ENCODE data around the gene NNMT. TPM values are rescaled to one million over a fixed set of nuclear protein-coding genes. Genes with fewer than 3 reads are reported as not detected.
A peak's percentile ranks its signal among the peaks of the same experiment; 100 is the strongest.

The NNMT gene
- total and polyA plus RNA-seq, 2 donors (not counting 3 experiments of a cell fraction or from before 2014, with no cell fraction given), result 330 to 454 TPM

DNA sequence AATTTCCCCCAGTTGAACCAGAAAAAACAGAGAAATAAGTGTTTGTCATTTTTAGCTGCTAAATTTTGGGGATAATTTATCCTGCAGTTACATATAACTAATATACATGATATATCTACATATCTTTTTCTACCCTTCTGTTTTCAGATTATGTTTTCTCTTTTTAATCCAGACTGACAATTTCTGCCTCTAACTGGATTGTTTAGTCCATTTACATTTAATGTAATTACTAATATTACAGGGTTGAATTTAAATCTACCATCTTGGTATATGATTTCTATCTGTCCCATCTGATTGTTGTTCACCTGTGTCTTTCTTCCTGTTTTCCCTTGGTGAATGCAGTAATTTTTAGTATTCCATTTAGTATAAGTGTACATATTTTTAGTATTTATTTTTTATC, 5.7 kb downstream of the NNMT start:
- H3K36me3 ChIP-seq (ENCODE audit: control insufficient read depth in 2 of 2, extremely low read depth in 1 of 2, insufficient read depth in 2 of 2, low read length in 2 of 2), result peaks cover 4% of the 10 kb centered on the region in 2 experiments
- BruUV-seq (replicated peaks), result no TSS peak

DNA sequence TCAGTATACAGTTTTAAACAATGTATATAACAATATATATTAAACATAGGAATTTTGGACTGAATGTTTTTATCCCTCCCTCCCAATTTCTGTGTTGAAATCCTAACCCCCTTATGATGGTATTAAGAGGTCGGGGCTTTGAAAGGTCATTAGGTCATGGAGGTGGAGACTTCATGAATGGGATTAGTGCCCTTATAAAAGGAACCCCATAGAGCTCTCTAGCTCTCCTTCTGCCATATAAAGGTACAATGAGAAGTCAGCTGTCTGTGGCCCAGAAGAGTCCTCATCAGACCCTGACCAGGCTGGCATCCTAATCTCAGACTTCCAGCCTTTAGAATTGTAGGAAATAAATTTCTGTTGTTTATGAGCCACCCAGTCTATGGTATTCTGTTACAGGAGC, 6.5 kb downstream of the NNMT start:
- H3K4me3 ChIP-seq (replicated peaks in 1 of 3; ENCODE audit: insufficient read depth in 1 of 3, low read depth in 1 of 3, low read length in 3 of 3), result no peak overlapping the region

More for the DNA sequence above, 5.7 kb downstream of the NNMT start:
- ChIA-PET CTCF (no interaction called here), POLR2A (no interaction called here)
- no peaks in the 10 kb centered on the region for H3K9me1 ChIP-seq (replicated peaks; ENCODE audit: control insufficient read depth, extremely low read depth, insufficient read depth, low read length)
- H2AFZ ChIP-seq (ENCODE audit: low read depth, low read length), result no peak overlapping the region
- peak overlapping the region; percentile 93 for H3K4me2 ChIP-seq (ENCODE audit: insufficient read depth, low read length)
- TF ChIP-seq MYC (IDR thresholded peaks at IDR 0.05; ENCODE audit: low read depth, low read length) (no peak), POLR2AphosphoS5 (IDR thresholded peaks at IDR 0.05; ENCODE audit: insufficient read depth, low read depth, low read length) (no peak), EZH2 (IDR thresholded peaks at IDR 0.05; ENCODE audit: borderline replicate concordance, low read depth, low read length, severe bottlenecking) (no peak), POLR2A (IDR thresholded peaks at IDR 0.05; ENCODE audit: low read depth, low read length) (no peak), GATA2 (IDR thresholded peaks at IDR 0.05; ENCODE audit: insufficient read depth, insufficient read length, low read depth, low read length) (no peak)
- TF ChIP-seq, protein P1, sequence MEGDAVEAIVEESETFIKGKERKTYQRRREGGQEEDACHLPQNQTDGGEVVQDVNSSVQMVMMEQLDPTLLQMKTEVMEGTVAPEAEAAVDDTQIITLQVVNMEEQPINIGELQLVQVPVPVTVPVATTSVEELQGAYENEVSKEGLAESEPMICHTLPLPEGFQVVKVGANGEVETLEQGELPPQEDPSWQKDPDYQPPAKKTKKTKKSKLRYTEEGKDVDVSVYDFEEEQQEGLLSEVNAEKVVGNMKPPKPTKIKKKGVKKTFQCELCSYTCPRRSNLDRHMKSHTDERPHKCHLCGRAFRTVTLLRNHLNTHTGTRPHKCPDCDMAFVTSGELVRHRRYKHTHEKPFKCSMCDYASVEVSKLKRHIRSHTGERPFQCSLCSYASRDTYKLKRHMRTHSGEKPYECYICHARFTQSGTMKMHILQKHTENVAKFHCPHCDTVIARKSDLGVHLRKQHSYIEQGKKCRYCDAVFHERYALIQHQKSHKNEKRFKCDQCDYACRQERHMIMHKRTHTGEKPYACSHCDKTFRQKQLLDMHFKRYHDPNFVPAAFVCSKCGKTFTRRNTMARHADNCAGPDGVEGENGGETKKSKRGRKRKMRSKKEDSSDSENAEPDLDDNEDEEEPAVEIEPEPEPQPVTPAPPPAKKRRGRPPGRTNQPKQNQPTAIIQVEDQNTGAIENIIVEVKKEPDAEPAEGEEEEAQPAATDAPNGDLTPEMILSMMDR (IDR thresholded peaks at IDR 0.05; ENCODE audit: extremely low read depth in 1 of 2, insufficient read depth in 1 of 2, low read depth in 1 of 2, low read length in 2 of 2), result no peak
- TF ChIP-seq, protein P2, sequence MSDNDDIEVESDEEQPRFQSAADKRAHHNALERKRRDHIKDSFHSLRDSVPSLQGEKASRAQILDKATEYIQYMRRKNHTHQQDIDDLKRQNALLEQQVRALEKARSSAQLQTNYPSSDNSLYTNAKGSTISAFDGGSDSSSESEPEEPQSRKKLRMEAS (IDR thresholded peaks at IDR 0.05; ENCODE audit: insufficient read depth, insufficient read length), result no peak
- no peak overlapping the region for H3K27ac ChIP-seq (ENCODE audit: insufficient read depth, low read depth, low read length)
- no peaks in the 10 kb centered on the region for H4K20me1 ChIP-seq (replicated peaks; ENCODE audit: control insufficient read depth, extremely low read depth, insufficient read depth, low read length)
- H3K4me3 ChIP-seq (replicated peaks in 1 of 3; ENCODE audit: insufficient read depth in 1 of 3, low read depth in 1 of 3, low read length in 3 of 3), result no peak overlapping the region
- intact Hi-C loops (cut with micrococcal nuclease), result no loop called here
- dilution Hi-C loops (cut with MboI; ENCODE audit: extremely low pct_ligation_motif_present, low sequenced_read_pairs), result no loop called here
- no peak for FAIRE-seq
- H3K9ac ChIP-seq (replicated peaks; ENCODE audit: extremely low read depth, insufficient read depth, low read length), result no peak overlapping the region
- no peaks in the 10 kb centered on the region for H3K27me3 ChIP-seq (ENCODE audit: control insufficient read depth in 2 of 2, insufficient read depth in 2 of 2, low read length in 2 of 2)
- H3K4me1 ChIP-seq (ENCODE audit: control insufficient read depth, extremely low read depth, insufficient read depth, low read length), result peaks cover 37% of the 10 kb centered on the region
- H3K79me2 ChIP-seq (ENCODE audit: control insufficient read depth, insufficient read depth, low read length), result peaks cover 84% of the 10 kb centered on the region
- no peaks in the 10 kb centered on the region for H3K9me3 ChIP-seq (replicated peaks; ENCODE audit: control insufficient read depth, insufficient read depth, low read length)
- no peak for DNase-seq (ENCODE audit: low read depth, low spot score)

More for the DNA sequence above, 6.5 kb downstream of the NNMT start:
- Histone ChIP-seq H3K27me3 (ENCODE audit: control insufficient read depth in 2 of 2, insufficient read depth in 2 of 2, low read length in 2 of 2) (no peaks in the 10 kb centered on the region), H3K9me3 (replicated peaks; ENCODE audit: control insufficient read depth, insufficient read depth, low read length) (no peaks in the 10 kb centered on the region), H3K79me2 (ENCODE audit: control insufficient read depth, insufficient read depth, low read length) (peaks cover 83% of the 10 kb centered on the region), H4K20me1 (replicated peaks; ENCODE audit: control insufficient read depth, extremely low read depth, insufficient read depth, low read length) (no peaks in the 10 kb centered on the region), H2AFZ (ENCODE audit: low read depth, low read length) (no peak overlapping the region), H3K9ac (replicated peaks; ENCODE audit: extremely low read depth, insufficient read depth, low read length) (no peak overlapping the region), H3K9me1 (replicated peaks; ENCODE audit: control insufficient read depth, extremely low read depth, insufficient read depth, low read length) (no peaks in the 10 kb centered on the region), H3K4me1 (ENCODE audit: control insufficient read depth, extremely low read depth, insufficient read depth, low read length) (peaks cover 43% of the 10 kb centered on the region), H3K36me3 (ENCODE audit: control insufficient read depth in 2 of 2, extremely low read depth in 1 of 2, insufficient read depth in 2 of 2, low read length in 2 of 2) (peaks cover 4% of the 10 kb centered on the region in 2 experiments), H3K27ac (ENCODE audit: insufficient read depth, low read depth, low read length) (no peak overlapping the region), H3K4me2 (ENCODE audit: insufficient read depth, low read length) (no peak overlapping the region)
- ChIA-PET POLR2A (no interaction called here), CTCF (no interaction called here)
- DNase-seq (ENCODE audit: low read depth, low spot score) (no peak), FAIRE-seq (no peak)
- BruUV-seq (replicated peaks), result no TSS peak
- intact Hi-C loops (cut with micrococcal nuclease), result no loop called here
- dilution Hi-C loops (cut with MboI; ENCODE audit: extremely low pct_ligation_motif_present, low sequenced_read_pairs), result no loop called here
- TF ChIP-seq MYC (IDR thresholded peaks at IDR 0.05; ENCODE audit: low read depth, low read length) (no peak), JUN (IDR thresholded peaks at IDR 0.05; ENCODE audit: borderline replicate concordance, insufficient read depth, insufficient read length, low read depth) (no peak), POLR2AphosphoS5 (IDR thresholded peaks at IDR 0.05; ENCODE audit: insufficient read depth, low read depth, low read length) (no peak), FOS (IDR thresholded peaks at IDR 0.05; ENCODE audit: borderline replicate concordance, insufficient read depth, low read length) (no peak), GATA2 (IDR thresholded peaks at IDR 0.05; ENCODE audit: insufficient read depth, insufficient read length, low read depth, low read length) (no peak), EZH2 (IDR thresholded peaks at IDR 0.05; ENCODE audit: borderline replicate concordance, low read depth, low read length, severe bottlenecking) (no peak), POLR2A (IDR thresholded peaks at IDR 0.05; ENCODE audit: low read depth, low read length) (no peak)
- TF ChIP-seq, protein P1 (IDR thresholded peaks at IDR 0.05; ENCODE audit: extremely low read depth in 1 of 2, insufficient read depth in 1 of 2, low read depth in 1 of 2, low read length in 2 of 2), result no peak
- TF ChIP-seq, protein P2 (IDR thresholded peaks at IDR 0.05; ENCODE audit: insufficient read depth, insufficient read length), result no peak

Data from endothelial cell of umbilical vein (primary cell).